Tibial nerve (tissue), 4 donors: Measurements from ENCODE around the gene CEP290. TPM values are rescaled to one million over a fixed set of nuclear protein-coding genes. Genes with fewer than 3 reads are reported as not detected.
"Not testable (repeated sequence)": the region's sequence is repeated elsewhere in the genome, so short reads cannot be mapped to it uniquely, and the experiment has no call there.

Experiments used
- DNase-seq, 2 donors: peaks; one replicate each; pipeline ENCODE4 v3.0.0-alpha.2; 2019; ENCODE audit warnings: low spot score in 2 of 2
- H3K27ac ChIP-seq, 4 donors: fragments of 200-600 bp; sonication (generic) in 3 of 4; one replicate each; pipeline ENCODE4 v1.5.1; 2017 to 2019; ENCODE audit warnings: mild to moderate bottlenecking in 1 of 4
- H3K27me3 ChIP-seq, 2 donors: fragments of 200-600 bp; sonication (generic) in 1 of 2; one replicate each; pipeline versions ENCODE4 v1.5.1 to v1.6.0; 2017 to 2019
- H3K36me3 ChIP-seq, 3 donors: fragments of 200-600 bp; sonication (generic); one replicate each; pipeline ENCODE4 v1.5.1; 2018 to 2019
- H3K4me1 ChIP-seq, 4 donors: fragments of 200-600 bp; sonication (generic) in 3 of 4; one replicate each; pipeline ENCODE4 v1.5.1; 2017 to 2019
- H3K4me3 ChIP-seq, 4 donors: fragments of 200-600 bp; sonication (generic) in 3 of 4; one replicate each; pipeline ENCODE4 v1.5.1; 2017 to 2019; ENCODE audit warnings: mild to moderate bottlenecking in 1 of 4, moderate library complexity in 1 of 4
- H3K9me3 ChIP-seq, 4 donors: fragments of 200-600 bp; sonication (generic) in 3 of 4; one replicate each; pipeline ENCODE4 v1.5.1; 2017 to 2019
- CTCF ChIP-seq, 5 experiments: fragments of 200-600 bp in 3 of 5; fragments of 450-650 bp in 2 of 5; sonication (generic) in 3 of 5; IDR thresholded peaks; one replicate each; pipeline ENCODE4 v1.5.1; 2016 to 2019; ENCODE audit warnings: antibody characterized with exemption in 5 of 5, mild to moderate bottlenecking in 3 of 5, moderate library complexity in 2 of 5
- EP300 ChIP-seq, 2 donors: sonication (generic); formaldehyde crosslinking; IDR thresholded peaks; one replicate each; pipeline ENCODE4 v1.6.1; 2017; ENCODE audit warnings: antibody characterized with exemption in 2 of 2, mild to moderate bottlenecking in 1 of 2
- POLR2A ChIP-seq, 2 donors: fragments of 450-650 bp; IDR thresholded peaks; one replicate each; pipeline ENCODE4 v1.6.1; 2017; ENCODE audit warnings: antibody characterized with exemption in 2 of 2, mild to moderate bottlenecking in 2 of 2, moderate library complexity in 2 of 2
- WGBS, 2 donors: methylation state at CpG; one replicate each; pipeline ENCODE4 v1.1.5; 2018; 5-methylcytosine and 5-hydroxymethylcytosine counted together
- total RNA-seq, 4 donors: library from RNA; depleted of rRNA; stranded (reverse); fragments of >200 nt; gene quantifications; one replicate each; pipeline ENCODE4 v1.1.0, GENCODE V29; 2016

Gene CEP290
- total RNA-seq, 4 donors from 2014 or later = 34.3 to 43.7 (median 38.3) TPM

GRCh38 chr12:88036353-88036965 is 105.4 kb downstream of the CEP290 start:
- H3K4me3 ChIP-seq = peak overlapping the region; percentile 38 to 99 (median 73)
- 27 to 30% methylated on average over 5 of the region's 5 CpGs for WGBS, 2 donors
- peaks cover 0 to 34% (median 8%) of the 10 kb centered on the region in 4 donors for H3K4me1 ChIP-seq
- peak overlapping the region in 1 of 4 donors; percentile 81 for H3K27ac ChIP-seq
- H3K27me3 ChIP-seq = no peaks in the 10 kb centered on the region
- TF ChIP-seq POLR2A (IDR thresholded peaks at IDR 0.05) = no peak
- no peak for TF ChIP-seq CTCF (IDR thresholded peaks at IDR 0.05)
- TF ChIP-seq EP300 (IDR thresholded peaks at IDR 0.05) = no peak
- H3K9me3 ChIP-seq = no peaks in the 10 kb centered on the region
- H3K36me3 ChIP-seq = no peaks in the 10 kb centered on the region
- DNase-seq = no peak

- Histone ChIP-seq H3K4me3 (peak overlapping the region; percentile 38 to 99 (median 73)), H3K36me3 (no peaks in the 10 kb centered on the region), H3K27ac (peak overlapping the region in 3 of 4 donors; percentile 77 to 81 (median 81)), H3K27me3 (no peaks in the 10 kb centered on the region), H3K4me1 (peaks cover 0 to 34% (median 8%) of the 10 kb centered on the region in 4 donors), H3K9me3 (no peaks in the 10 kb centered on the region)
- TF ChIP-seq CTCF (IDR thresholded peaks at IDR 0.05) (no peak), POLR2A (IDR thresholded peaks at IDR 0.05) (no peak)
- WGBS, 2 donors = 3 to 6% methylated on average over 5 of the region's 5 CpGs
- DNase-seq = no peak
Measured at GRCh38 chr12:88035907-88036289, 106.0 kb downstream of the CEP290 start.

GRCh38 chr12:88035271-88035906 is 106.5 kb downstream of the CEP290 start:
- H3K36me3 ChIP-seq = no peaks in the 10 kb centered on the region
- peak; percentile 64 to 94 for TF ChIP-seq EP300 (IDR thresholded peaks at IDR 0.05)
- TF ChIP-seq POLR2A (IDR thresholded peaks at IDR 0.05) = peak; percentile 83 to 87
- peak in 1 of 5 experiments; percentile 31 for TF ChIP-seq CTCF (IDR thresholded peaks at IDR 0.05)
- H3K27ac ChIP-seq = peak overlapping the region in 3 of 4 donors; percentile 77 to 81 (median 81)
- H3K9me3 ChIP-seq = no peaks in the 10 kb centered on the region
- peak; percentile 75 to 79 for DNase-seq
- H3K27me3 ChIP-seq = no peaks in the 10 kb centered on the region
- H3K4me3 ChIP-seq = peak overlapping the region; percentile 38 to 99 (median 73)
- H3K4me1 ChIP-seq = peaks cover 0 to 34% (median 8%) of the 10 kb centered on the region in 4 donors
- 1% methylated on average over 40 to 43 of the region's 54 CpGs for WGBS, 2 donors

GRCh38 chr12:88031161-88031560 is 110.7 kb downstream of the CEP290 start:
- not testable (repeated sequence) for H3K4me3 ChIP-seq, H3K36me3 ChIP-seq, DNase-seq, H3K27ac ChIP-seq, H3K27me3 ChIP-seq, H3K9me3 ChIP-seq
- WGBS, 2 donors = 75 to 82% methylated on average over 3 of the region's 3 CpGs
- H3K4me1 ChIP-seq = peaks cover 0 to 14% (median 1%) of the 10 kb centered on the region in 4 donors

- Histone ChIP-seq H3K9me3 (no peaks in the 10 kb centered on the region), H3K4me3 (no peak within 1 kb of the TSS), H3K4me1 (peaks cover 0 to 1% (median 0%) of the 10 kb centered on the region in 4 donors), H3K27me3 (no peaks in the 10 kb centered on the region), H3K27ac (no peak within 1 kb of the TSS), H3K36me3 (no peaks in the 10 kb centered on the region)
- TF ChIP-seq CTCF (IDR thresholded peaks at IDR 0.05) (no peak), POLR2A (IDR thresholded peaks at IDR 0.05) (no peak), EP300 (IDR thresholded peaks at IDR 0.05) (no peak)
- WGBS, 2 donors = 60 to 61% methylated on average over 3 of the region's 3 CpGs
- no peak for DNase-seq
Measured at GRCh38 chr12:88029093-88029665, 112.7 kb downstream of the CEP290 start, which contains the start of gene C12orf50. Gene C12orf50 (minus strand): TSS chr12:88029401. CDS start chr12:88026962, 2,439 bp downstream.
